GM18861 (cell line): Measurements from ENCODE around the gene PNPO.

ENCODE experiments used
- ATAC-seq: cut with Tn5 transposase; IDR thresholded peaks from one replicate; pipeline ENCODE4 v1.9.1; 2021; ENCODE audit not compliant: unreplicated experiment

The PNPO gene

DNA sequence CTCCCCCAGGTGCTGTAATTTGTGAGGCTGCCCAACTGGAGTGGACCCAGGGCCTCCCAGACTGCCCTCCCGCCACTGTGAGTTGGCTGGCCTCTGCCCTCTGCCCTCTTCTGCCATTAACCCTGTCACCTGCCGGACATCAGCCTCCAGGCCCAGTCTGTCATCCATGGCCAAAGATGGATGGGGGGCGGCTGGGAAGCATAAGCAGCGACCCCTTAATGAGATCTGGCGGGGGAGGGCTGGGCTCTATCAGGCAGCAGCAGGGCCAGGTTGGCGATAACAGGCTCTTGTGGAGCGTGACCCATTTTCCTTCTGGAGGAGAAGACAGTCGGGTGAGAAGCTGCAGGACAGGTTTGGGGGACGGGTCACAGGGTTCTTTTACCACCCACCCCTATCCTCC lies 54.8 kb downstream of the PNPO start:
- no peak for ATAC-seq

DNA sequence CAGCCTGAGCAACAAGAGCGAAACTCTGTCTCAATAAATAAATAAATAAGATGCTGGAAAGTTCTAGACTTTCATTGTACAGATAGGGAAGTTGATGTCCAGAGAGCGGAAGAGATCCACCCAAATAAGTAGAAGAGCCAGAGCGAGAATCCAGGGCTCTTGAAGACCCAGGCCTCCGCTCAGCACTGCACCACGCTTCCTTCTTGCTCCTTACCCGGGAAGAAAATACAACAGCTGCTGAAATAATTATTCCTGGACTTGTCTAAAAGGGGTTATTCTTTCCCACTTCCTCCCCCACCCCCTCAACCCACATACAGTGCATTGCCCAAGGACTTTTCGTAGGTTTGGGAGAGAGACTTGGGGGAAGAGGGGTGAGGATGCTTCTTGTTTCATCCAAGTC lies 56.2 kb downstream of the PNPO start:
- ATAC-seq: no peak

DNA sequence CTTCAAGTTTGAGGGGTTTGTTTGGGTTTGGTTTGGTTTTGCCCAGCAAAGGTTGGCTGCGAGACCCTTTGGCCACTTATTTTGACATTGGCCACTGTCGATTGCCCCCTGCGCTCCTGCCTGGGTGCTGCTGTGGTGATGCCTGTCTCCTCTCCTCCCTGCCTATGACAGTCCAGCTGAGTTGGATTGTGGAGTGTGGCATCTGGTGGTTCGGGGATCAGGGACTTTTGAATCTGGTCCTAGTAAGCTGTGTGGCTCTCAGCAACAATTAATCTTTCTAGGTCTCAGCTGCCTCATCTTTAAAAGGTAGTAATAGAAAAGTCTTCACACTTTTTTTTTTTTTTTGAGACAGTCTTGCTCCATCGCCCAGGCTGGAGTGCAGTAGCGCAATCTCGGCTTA lies 56.7 kb downstream of the PNPO start:
- no peak for ATAC-seq
